OCI-LY3 (cell line): ENCODE data around the gene PLPPR2.
A peak's percentile ranks its signal among the peaks of the same experiment; 100 is the strongest.

ENCODE experiments used
- H2AFZ ChIP-seq: fragments of 200-600, 300-600 bp; shearing (Covaris generic); 2 replicates; pipeline ENCODE4 v1.6.0; 2014; ENCODE audit warnings: antibody characterized with exemption, low read depth, low read length
- H3K27ac ChIP-seq: fragments of 200-600, 300-600 bp; sonication (generic); 2 replicates; pipeline ENCODE4 v1.5.1; 2014; ENCODE audit warnings: mild to moderate bottlenecking, low read length, moderate library complexity, mixed read lengths
- H3K27me3 ChIP-seq: fragments of 200-600, 300-600 bp; sonication (generic); 2 replicates; pipeline ENCODE4 v1.6.1; 2014; ENCODE audit warnings: low read depth, low read length, mixed read lengths
- H3K36me3 ChIP-seq: fragments of 200-600, 300-600 bp; sonication (generic); replicated peaks from 2 replicates; pipeline ENCODE3; 2014; ENCODE audit warnings: low read depth, low read length, mixed read lengths
- H3K4me1 ChIP-seq: fragments of 300-600, 200-600 bp; sonication (generic); 2 replicates; pipeline ENCODE4 v1.6.1; 2014; ENCODE audit warnings: low read length, mixed read lengths
- H3K4me2 ChIP-seq: fragments of 200-600, 300-600 bp; sonication (generic); 2 replicates; pipeline ENCODE4 v1.6.1; 2014; ENCODE audit warnings: low read length, mixed read lengths
- H3K4me3 ChIP-seq: fragments of 300-600, 200-600 bp; sonication (generic); 2 replicates; pipeline ENCODE4 v1.5.1; 2014; ENCODE audit warnings: antibody characterized with exemption, mild to moderate bottlenecking, low read length, moderate library complexity
- H3K79me2 ChIP-seq: fragments of 300-600, 200-600 bp; shearing (Covaris generic); 2 replicates; pipeline ENCODE4 v1.6.1; 2014; ENCODE audit warnings: mild to moderate bottlenecking, low read length, mixed read lengths
- H3K9ac ChIP-seq: fragments of 300-600, 200-600 bp; shearing (Covaris generic); 2 replicates; pipeline ENCODE4 v1.6.0; 2014; ENCODE audit warnings: mild to moderate bottlenecking, low read length, moderate library complexity
- H3K9me3 ChIP-seq: fragments of 200-600, 300-600 bp; shearing (Covaris generic); 2 replicates; pipeline ENCODE4 v1.6.1; 2014; ENCODE audit warnings: low read length, mixed read lengths; ENCODE audit not compliant: insufficient read depth
- H4K20me1 ChIP-seq: fragments of 200-600, 300-600 bp; sonication (generic); 2 replicates; pipeline ENCODE4 v1.6.1; 2016; ENCODE audit warnings: low read length, mixed read lengths; ENCODE audit not compliant: insufficient read depth
- CTCF ChIP-seq: fragments of 200-600, 300-600 bp; sonication (generic); IDR thresholded peaks from 2 replicates; pipeline ENCODE4 v1.5.1; 2014; ENCODE audit warnings: antibody characterized with exemption, low read length, low read depth
- EZH2phosphoT487 ChIP-seq: fragments of 200-600 bp; shearing (Covaris generic); IDR thresholded peaks from 2 replicates; pipeline ENCODE4 v1.6.1; 2018; ENCODE audit warnings: antibody characterized with exemption, mixed run types, low read depth

PLPPR2 gene

DNA sequence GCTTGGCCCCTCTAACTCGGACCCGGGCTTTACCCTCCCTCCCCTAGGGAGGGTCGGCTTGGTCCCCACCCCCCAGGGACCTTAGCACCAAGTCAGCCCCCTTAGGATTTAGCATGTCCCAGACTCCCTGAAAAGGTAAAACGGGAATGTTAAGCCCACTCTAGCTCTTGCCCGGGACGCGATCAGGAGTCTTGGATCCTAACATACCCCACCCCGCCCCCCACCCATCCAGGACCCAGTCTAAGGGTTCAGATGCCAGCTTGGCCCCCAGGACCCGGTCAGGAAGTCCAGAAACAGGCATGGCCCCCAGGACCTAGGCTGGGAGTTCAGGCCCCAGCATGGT is 28.4 kb downstream of the PLPPR2 start:
- peak overlapping the region; percentile 28; the same call in 1 of the 2 replicates for H3K9ac ChIP-seq

GRCh38 chr19:11384778-11385129 is 29.5 kb downstream of the PLPPR2 start:
- no peak for TF ChIP-seq CTCF
- no peak for TF ChIP-seq EZH2phosphoT487
- H3K4me3 ChIP-seq = no peak overlapping the region
- peaks cover 11% of the 10 kb centered on the region for H3K4me1 ChIP-seq
- no peaks in the 10 kb centered on the region for H3K27me3 ChIP-seq
- H4K20me1 ChIP-seq = no peaks in the 10 kb centered on the region
- no peaks in the 10 kb centered on the region for H3K9me3 ChIP-seq
- no peak overlapping the region for H3K9ac ChIP-seq
- no peaks in the 10 kb centered on the region for H3K36me3 ChIP-seq
- no peak overlapping the region for H3K4me2 ChIP-seq
- peaks cover 5% of the 10 kb centered on the region; the same call in 1 of the 2 replicates for H3K79me2 ChIP-seq
- H3K27ac ChIP-seq = no peak overlapping the region
- no peak overlapping the region for H2AFZ ChIP-seq

More for the DNA sequence above, 28.4 kb downstream of the PLPPR2 start:
- Histone ChIP-seq H3K36me3 (no peaks in the 10 kb centered on the region), H3K27ac (no peak overlapping the region), H3K79me2 (peaks cover 5% of the 10 kb centered on the region; the same call in 1 of the 2 replicates), H3K4me1 (peaks cover 11% of the 10 kb centered on the region), H3K9me3 (no peaks in the 10 kb centered on the region), H3K4me3 (peak overlapping the region; percentile 72), H2AFZ (0 out of 2 replicates have a peak overlapping the region, but pooled peaks have one; percentile 26), H3K4me2 (peak overlapping the region; percentile 75), H3K27me3 (no peaks in the 10 kb centered on the region), H4K20me1 (no peaks in the 10 kb centered on the region)
- TF ChIP-seq CTCF = no peak
- no peak for TF ChIP-seq EZH2phosphoT487

DNA sequence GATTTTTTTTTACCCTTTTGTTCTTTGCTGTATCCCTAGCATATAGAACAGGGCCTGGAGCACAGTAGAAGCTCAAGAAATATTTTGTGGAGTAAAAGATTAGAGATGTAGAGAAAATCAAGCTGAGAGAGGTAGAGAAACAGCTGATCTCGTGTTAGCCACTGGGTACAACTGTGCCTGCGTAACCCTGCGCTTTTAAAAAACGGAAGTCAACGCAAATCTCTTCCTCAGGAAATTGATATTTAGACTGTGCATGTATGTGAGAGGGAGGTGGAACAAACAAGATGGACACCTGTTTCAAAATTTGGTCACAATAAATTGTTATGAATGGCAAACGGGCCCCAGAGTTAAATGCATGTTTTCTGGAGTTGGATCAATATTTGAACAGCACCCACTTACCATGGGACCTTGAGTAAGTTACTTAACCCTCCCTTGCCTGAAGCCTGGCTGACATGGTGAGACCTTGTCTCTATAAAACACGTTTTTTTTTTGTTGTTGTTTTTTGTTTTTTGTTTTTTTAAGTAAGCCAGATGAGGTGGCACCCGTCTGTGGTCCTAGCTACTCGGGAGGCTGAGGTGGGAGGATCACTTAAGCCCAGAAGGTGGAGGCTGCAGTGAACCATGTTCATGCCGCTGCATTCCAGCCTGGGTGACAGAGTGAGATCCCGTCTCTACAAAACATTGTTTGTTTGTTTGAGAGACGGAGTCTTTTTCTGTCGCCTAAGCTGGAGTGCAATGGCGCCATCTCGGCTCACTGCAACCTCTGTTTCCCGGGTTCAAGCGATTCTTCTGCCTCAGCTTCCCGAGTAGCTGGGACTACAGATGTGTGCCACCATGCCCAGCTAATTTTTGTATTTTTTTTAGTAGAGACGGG is 32.2 kb downstream of the PLPPR2 start:
- no peak overlapping the region for H3K4me2 ChIP-seq
- no peak overlapping the region for H3K9ac ChIP-seq
- H4K20me1 ChIP-seq = no peaks in the 10 kb centered on the region
- no peaks in the 10 kb centered on the region for H3K79me2 ChIP-seq
- no peak overlapping the region for H3K4me3 ChIP-seq
- no peaks in the 10 kb centered on the region; the same call in 1 of the 2 replicates for H3K27me3 ChIP-seq
- TF ChIP-seq EZH2phosphoT487 (no peak), CTCF (no peak)
- no peaks in the 10 kb centered on the region for H3K9me3 ChIP-seq
- H3K36me3 ChIP-seq = no peaks in the 10 kb centered on the region
- H2AFZ ChIP-seq = peak overlapping the region; percentile 71
- no peaks in the 10 kb centered on the region for H3K4me1 ChIP-seq
- no peak overlapping the region for H3K27ac ChIP-seq

GRCh38 chr19:11390359-11390758 is 35.1 kb downstream of the PLPPR2 start:
- H3K4me2 ChIP-seq = no peak overlapping the region
- TF ChIP-seq EZH2phosphoT487 (no peak), CTCF (no peak)
- H3K27me3 ChIP-seq = no peaks in the 10 kb centered on the region; the same call in 1 of the 2 replicates
- no peak overlapping the region for H3K9ac ChIP-seq
- no peaks in the 10 kb centered on the region for H4K20me1 ChIP-seq
- no peak overlapping the region for H3K27ac ChIP-seq
- no peak overlapping the region for H2AFZ ChIP-seq
- H3K36me3 ChIP-seq = no peaks in the 10 kb centered on the region
- H3K79me2 ChIP-seq = no peaks in the 10 kb centered on the region
- H3K4me3 ChIP-seq = no peak overlapping the region
- H3K4me1 ChIP-seq = no peaks in the 10 kb centered on the region
- no peaks in the 10 kb centered on the region for H3K9me3 ChIP-seq
